DMS 273 (cell line): ENCODE measurements around the gene ATG9B.
A peak's percentile ranks its signal among the peaks of the same experiment; 100 is the strongest.

Experiments used
- DNase-seq: peaks from one replicate; lab custom pipeline; 2025; ENCODE audit not compliant: unreplicated experiment; lab: John Stamatoyannopoulos, UW

The ATG9B gene

GRCh38 chr7:151024435-151025056 is at the start of gene ATG9B:
TSS of gene ATG9B (minus strand) at chr7:151024494. CDS start at chr7:151024423, 71 bp downstream.
- no peak for DNase-seq

GRCh38 chr7:151073990-151074389 is 49.7 kb upstream of the ATG9B start:
- no peak for DNase-seq

GRCh38 chr7:151071032-151071866 is 47.0 kb upstream of the ATG9B start:
- DNase-seq, result no peak

GRCh38 chr7:151070574-151070960 is 46.3 kb upstream of the ATG9B start:
- no peak for DNase-seq

- no peak for DNase-seq
These were observed 45.7 kb upstream of the ATG9B start for GRCh38 chr7:151069841-151070573.

- no peak for DNase-seq
These were observed 43.9 kb upstream of the ATG9B start for GRCh38 chr7:151068069-151068773.

- no peak for DNase-seq
These were observed 42.1 kb upstream of the ATG9B start for GRCh38 chr7:151066273-151066974.

- DNase-seq, result no peak
These were observed 41.2 kb upstream of the ATG9B start for GRCh38 chr7:151065516-151065915.

- no peak for DNase-seq
These were observed 40.7 kb upstream of the ATG9B start for GRCh38 chr7:151064993-151065392.

GRCh38 chr7:151064454-151064853 is 40.2 kb upstream of the ATG9B start:
- no peak for DNase-seq

- DNase-seq, result no peak
These were observed 38.9 kb upstream of the ATG9B start for GRCh38 chr7:151063212-151063561.

- peak; percentile 45 for DNase-seq
These were observed 38.3 kb upstream of the ATG9B start for GRCh38 chr7:151062399-151063211.

- DNase-seq, result no peak
These were observed 37.8 kb upstream of the ATG9B start for GRCh38 chr7:151062111-151062398.

GRCh38 chr7:151061213-151062110 is 37.2 kb upstream of the ATG9B start:
- DNase-seq, result no peak

GRCh38 chr7:151060416-151061212 is 36.3 kb upstream of the ATG9B start:
- peak; percentile 72 for DNase-seq

- no peak for DNase-seq
These were observed 35.8 kb upstream of the ATG9B start for GRCh38 chr7:151060113-151060415.

- peak; percentile 97 for DNase-seq
These were observed 35.2 kb upstream of the ATG9B start, which contains the start of gene SLC4A2 for GRCh38 chr7:151059367-151060112. TSS of gene SLC4A2 (plus strand) at chr7:151059589. CDS start at chr7:151061988, 2,399 bp downstream.
